OCI-M2 (cell line): ENCODE data around the gene NT5M.
"Not testable (repeated sequence)": the region's sequence is repeated elsewhere in the genome, so short reads cannot be mapped to it uniquely, and the experiment has no call there.

Source experiments
- DNase-seq: peaks from one replicate; lab custom pipeline; 2025; ENCODE audit not compliant: unreplicated experiment; lab: John Stamatoyannopoulos, UW

NT5M gene

DNA sequence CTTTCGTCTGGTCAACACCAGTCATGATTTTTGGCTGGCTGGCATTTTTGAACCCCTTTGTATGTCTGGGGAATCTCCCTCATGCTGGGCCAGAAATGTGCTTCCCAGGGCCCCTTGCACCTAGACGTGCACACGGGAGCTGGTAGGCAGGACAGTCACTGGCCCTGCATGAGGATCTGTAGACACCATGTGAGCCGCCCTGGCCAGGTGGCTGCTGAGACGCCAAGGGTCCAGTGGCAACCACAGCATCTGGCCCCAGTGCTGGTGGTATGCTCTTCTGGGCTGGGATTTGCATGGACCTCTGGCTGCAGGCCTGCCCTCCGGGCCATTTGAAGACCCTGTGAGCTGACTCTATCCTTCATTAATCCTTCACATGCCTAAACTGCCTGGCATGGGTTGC lies 67.5 kb downstream of the NT5M start:
- no peak for DNase-seq

GRCh38 chr17:17372856-17373520 lies 69.8 kb downstream of the NT5M start:
- no peak for DNase-seq

- DNase-seq: no peak
These were observed 72.7 kb downstream of the NT5M start for GRCh38 chr17:17375841-17376240.

GRCh38 chr17:17376362-17376761 lies 73.2 kb downstream of the NT5M start:
- DNase-seq: no peak

GRCh38 chr17:17377071-17377967 lies 74.1 kb downstream of the NT5M start:
- no peak for DNase-seq

GRCh38 chr17:17379197-17379991 lies 76.2 kb downstream of the NT5M start:
- no peak for DNase-seq

GRCh38 chr17:17380145-17380925 lies 77.2 kb downstream of the NT5M start:
- no peak for DNase-seq

DNA sequence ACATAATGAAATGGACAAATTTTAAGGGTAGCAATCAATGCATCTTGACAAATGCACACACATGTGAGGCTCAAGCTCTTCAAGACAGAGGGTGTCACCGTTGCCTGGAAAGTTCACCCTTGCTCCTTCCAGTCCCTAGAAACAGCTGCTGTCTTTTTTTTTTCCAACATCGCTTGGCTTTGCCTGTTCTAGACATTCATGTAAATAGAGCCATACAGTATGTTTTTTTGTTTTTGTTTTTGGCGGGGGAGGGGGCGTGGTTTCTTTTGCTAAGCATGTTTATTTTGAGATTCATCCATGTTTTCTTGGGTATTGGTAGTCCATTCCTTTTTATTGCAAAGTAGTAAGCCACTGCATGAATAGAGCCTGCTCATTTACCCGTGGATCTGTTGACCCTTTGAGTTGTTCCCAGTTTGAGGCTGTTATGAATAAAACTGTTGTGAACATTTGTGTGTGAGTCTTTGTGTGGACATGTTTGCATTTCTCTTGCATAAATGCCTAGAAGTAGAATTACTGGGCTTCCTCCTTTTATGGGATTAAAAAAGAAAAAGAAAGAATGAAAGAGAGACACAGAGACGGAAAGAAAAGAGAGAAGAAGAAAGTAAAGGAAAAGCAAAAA lies 78.4 kb downstream of the NT5M start:
- no peak for DNase-seq

DNA sequence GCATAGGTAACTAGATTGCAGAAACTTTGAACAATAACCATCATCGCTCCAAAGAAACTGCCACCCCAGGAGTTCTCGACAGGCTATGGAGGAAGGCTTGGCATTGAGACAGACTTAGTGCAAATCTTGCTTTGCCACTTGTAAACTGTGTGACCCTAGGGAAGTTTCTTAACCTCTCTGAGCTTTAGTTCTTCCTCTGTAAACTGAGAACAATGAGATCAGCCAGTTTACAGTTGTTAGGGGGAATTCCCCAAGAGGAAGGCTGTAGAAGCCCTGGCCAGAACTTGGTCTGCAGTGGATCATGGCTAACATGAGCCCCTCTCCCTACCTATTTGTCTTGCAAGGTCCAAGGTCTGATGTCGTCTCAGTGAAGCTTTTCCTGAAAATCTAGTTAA lies 78.9 kb downstream of the NT5M start:
- DNase-seq: no peak

GRCh38 chr17:17382971-17383370 lies 79.8 kb downstream of the NT5M start:
- no peak for DNase-seq

DNA sequence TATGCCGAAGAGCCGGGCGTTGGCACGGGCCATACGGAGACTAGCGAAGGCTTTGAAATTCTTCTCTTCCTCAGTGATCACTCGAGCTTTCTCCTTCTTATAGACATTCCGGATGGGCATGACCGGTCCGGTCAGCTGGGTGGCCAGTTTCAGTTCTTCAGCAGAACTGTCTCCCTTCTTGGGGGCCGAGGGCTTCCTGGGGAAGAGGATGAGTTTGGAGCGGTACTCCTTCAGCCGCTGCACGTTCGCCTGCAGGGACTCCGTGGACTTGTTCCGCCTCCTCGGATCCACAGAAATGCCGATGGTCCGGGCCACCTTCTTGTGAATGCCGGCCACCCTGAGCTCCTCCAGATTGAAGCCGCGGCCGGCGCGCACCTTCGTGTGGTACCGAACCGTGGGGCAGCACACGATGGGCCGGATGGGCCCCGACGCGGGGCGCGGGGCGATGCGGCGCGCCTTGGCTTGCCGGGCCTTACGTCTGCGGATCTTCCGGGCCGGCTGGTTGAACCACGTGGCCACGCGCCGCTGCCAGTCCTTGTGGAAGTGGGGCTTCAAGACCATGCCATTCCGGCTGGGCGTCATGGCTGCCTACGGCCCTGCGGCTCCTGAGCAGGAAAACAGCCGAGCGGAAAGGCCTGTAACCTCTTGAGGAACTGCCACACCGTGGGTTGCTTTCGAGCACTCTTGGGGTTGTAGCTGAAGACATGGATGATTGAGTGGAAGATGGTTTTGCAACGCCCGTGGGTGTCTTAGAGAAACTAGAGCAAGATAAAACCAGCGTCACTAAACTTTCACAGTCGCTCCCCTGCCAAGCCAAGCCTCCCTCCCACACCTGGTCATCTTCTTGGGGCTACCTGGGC lies 80.5 kb downstream of the NT5M start:
- DNase-seq: not testable (repeated sequence)

DNA sequence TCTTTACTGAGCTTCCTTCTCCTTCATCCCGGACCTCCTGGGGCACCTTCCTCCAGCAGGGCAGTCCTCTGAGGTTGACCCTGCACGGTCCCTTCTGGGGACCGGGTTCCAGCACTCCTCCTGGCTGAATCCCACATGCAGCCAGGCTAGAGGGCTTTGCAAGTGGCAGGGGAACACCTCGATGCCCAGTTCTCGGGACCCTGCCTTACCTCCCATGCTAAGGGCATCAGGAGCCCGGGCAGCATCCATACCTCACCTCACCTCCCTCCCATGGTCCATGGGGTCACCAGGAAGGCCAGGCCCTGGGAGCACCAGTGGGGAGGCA lies 81.1 kb downstream of the NT5M start:
- no peak for DNase-seq

DNA sequence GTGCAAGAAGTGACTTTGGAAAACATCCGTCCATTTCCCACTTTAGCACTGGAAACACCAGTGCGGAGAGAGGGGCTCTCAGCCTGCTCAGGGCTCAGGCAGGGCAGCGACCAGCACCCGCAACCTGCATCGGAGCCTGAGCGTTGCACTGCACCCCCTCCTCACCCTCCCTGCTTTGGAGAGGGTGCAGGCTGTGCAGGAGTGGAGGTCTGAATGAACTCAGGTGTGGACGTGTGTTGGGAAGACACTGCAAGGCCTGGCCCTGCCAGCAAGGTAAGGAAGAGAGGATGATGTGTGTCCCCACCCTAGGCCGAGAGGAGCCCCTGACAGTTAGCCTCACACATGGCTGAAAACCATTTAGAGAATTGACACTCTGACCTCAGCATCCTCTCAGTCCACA lies 81.8 kb downstream of the NT5M start:
- no peak for DNase-seq

DNA sequence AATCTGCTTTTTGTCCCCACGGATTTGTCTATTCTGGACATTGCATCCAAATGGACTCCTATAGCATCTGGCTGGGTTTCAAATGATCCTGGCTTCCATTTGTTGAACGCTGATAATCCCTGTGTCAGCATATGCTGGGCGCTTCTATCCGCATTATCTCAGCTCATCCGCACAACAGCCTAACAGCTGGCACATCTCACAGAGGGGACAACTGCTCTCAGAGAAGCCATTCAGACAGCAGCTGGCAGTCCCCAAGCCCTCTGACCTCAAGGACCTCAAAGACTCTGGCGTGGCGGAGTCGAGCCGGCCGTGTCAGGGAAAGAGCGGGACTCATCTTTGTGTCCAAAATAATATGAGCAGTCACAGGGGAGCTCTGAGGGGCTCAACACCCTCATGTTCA lies 82.3 kb downstream of the NT5M start:
- no peak for DNase-seq

- no peak for DNase-seq
These were observed 83.1 kb downstream of the NT5M start for GRCh38 chr17:17386094-17386800.

DNA sequence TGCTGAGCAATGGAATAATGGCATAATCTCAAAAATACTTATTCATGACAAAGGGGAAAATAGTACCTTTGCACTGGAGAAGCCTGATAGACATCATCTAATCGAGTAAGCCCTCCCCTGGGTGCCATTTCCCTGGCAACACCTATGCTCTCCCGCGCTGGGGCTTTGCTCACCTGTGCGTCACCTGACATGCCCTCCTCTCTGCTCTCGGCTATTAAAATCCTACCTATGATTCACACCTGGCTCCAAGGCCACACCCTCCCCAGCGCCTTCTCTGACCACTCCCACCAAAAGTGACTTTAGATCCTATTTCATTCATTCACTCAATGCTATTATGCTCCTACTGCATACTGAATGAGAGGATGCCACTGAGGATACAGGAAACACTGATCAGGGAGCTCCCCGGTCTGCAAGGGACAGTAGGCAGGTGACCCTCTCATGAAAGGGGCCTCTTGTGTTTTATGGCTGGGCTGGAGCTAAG lies 83.9 kb downstream of the NT5M start:
- no peak for DNase-seq

GRCh38 chr17:17387498-17388362 lies 84.6 kb downstream of the NT5M start:
- DNase-seq: no peak
